ENCODE results near the gene SIRT2.
"Not testable (repeated sequence)": the region's sequence is repeated elsewhere in the genome, so short reads cannot be mapped to it uniquely, and the experiment has no call there.

Gene SIRT2

DNA sequence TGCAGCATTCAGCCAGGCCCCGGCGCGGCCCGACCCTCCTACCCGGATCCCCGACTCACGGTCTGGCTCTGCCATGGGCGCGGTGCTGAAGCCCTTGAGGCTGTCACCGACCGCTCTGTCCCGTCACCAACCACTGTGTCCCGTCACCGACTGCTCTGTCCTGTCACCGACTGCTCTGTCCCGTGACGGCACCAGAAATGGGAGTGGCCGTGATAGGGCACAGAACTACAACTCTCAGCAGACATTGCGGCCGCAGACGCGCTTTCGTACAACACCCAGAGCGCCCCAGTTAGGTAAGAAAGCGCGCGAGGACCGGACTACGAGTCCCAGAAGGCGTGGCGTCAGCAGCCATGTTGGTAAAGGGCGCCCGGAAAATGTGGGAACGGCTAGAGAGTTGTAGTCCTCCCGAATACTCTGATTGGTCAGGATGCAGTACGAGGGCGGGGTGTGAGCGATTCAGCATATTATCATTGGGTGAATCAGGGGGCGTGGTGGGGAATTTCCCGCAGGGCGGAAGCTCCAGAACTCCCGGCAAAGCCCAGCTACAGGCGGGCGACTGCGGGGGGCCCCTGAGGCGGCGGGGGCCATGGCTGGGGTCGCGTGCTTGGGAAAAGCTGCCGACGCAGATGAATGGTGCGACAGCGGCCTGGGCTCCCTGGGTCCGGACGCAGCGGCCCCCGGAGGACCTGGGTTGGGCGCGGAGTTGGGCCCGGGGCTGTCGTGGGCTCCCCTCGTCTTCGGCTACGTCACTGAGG, at the start of gene SIRT2, which contains the start of gene NFKBIB:
SIRT2 (minus strand) TSS at position 172 of the 755 bp plus-strand sequence; CDS start at position 75, 97 bp downstream.
NFKBIB (plus strand) TSS at position 523 of the 755 bp plus-strand sequence; CDS start at position 587, 64 bp downstream.
- peak; percentile 100 for DNase-seq

DNA sequence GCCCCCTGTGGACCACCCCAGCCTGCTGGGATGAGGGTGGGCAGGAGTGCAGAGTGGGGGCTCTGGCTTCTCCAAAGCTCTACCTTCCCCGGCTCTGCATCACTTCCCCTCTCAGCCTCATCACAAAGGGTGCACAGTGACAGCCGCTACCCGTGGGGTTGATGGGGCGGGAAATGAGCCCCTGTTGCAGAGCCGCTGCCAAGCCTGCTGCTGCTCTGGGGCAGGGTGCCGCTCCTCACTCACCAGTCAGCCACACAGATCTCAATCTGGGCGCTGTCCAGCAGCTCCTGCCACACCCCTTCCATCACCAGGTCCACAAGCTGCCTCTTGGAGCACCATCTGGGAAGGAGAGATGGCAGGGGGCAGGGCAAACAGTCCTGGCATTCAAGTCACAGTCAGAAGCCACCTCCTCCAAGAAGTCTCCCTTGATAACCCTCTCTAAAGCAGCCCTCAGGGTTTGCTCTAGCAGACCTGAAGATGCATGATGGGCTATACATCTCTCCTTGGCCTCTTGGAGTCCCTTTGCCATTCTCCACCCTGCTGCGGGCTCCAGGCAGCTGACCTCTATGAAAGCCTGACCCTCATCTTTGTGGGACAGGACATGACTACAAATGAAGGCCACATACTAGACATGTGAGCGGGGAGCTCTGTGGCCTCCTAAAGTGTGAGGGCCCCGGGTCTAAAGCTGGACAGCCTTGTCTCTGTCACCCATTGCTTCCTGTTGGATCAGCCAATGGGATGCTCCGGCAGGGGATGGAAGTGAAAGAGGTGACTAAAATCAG, 47.0 kb upstream of the SIRT2 start:
- no peak for DNase-seq

DNA sequence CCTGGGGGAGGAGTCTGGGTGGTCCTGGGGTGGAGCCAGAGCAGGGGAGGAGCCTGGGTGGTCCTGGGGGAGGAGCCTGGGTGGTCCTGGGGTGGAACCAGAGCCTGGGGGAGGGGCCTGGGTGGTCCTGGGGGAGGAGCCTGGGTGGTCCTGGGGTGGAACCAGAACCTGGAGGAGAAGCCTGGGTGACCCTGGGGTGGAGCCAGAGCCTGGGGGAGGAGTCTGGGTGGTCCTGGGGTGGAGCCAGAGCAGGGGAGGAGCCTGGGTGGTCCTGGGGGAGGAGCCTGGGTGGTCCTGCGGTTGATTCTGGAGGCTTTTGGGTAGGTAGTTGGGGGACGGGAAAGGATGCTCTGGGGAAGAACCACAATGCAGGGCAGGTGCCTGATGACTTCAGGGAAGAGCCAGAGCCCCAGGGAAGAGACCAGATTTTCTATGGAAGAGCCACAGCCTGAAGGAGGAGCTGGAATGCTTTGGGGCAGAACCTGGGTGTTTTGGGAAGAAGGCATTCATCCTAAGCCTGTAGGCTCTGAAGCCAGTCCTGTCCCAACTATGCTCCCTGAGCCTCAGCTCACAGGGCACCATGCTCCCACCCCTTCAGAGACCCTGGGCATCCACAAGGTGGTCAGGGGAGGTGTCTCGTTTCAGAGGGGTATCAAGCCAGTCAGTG, 46.3 kb upstream of the SIRT2 start:
- DNase-seq = no peak

DNA sequence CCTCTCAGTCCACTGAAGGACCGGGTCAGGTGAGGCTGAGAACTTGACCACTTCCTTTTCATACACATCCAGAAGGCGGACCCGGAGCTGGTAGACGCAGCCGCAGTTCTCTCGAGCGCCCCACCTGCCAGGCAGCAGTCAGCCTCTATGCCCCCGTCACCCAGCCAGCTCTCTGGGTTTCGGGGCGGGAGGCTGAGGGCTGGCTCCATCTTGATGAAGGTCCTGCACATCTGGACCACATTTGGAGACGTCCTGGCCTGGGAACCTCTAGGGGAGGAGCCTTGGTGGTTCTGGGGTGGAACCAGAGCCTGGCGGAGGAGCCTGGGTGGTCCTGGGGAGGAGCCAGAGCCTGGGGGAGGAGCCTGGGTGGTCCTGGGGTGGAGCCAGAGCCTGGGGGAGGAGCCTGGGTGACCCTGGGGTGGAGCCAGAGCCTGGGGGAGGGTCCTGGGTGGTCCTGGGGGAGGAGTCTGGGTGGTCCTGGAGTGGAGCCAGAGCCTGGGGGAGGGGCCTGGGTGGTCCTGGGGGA, 45.6 kb upstream of the SIRT2 start:
- peak; percentile 5 for DNase-seq

DNA sequence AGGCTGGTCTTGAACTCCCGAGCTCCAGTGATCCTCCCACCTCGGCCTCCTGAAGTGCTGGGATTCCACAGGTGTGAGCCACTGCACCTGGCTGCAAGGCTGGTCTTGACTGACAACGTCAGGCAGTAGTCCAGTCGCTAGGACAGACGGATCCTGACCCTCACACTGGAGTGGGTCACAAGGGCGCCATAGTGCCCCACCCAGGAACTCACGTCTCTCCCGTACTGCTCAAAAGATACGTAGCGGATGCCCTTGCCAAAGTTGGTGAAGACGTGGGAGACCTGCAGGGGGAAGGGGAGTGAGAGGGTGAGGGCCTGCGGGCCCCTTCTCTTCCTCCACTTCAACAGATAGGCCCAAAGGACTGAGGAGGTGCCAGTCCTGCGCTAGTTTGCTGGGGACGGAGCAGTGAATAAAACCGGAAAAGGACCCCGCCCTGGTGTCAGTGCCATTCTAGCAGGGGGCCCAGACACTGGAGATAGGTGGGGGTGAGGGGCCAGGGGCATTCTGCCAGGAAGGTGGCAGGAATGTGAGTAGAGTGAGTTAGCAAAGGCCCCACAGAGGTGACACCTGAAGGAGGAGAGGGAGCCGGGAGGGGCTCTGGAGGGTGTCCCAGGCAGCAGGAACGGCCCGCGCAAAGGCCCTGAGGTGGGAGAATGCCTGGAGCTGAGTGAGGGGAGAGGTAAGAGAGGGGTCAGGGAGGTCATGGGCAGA, 43.2 kb upstream of the SIRT2 start:
- DNase-seq = no peak

DNA sequence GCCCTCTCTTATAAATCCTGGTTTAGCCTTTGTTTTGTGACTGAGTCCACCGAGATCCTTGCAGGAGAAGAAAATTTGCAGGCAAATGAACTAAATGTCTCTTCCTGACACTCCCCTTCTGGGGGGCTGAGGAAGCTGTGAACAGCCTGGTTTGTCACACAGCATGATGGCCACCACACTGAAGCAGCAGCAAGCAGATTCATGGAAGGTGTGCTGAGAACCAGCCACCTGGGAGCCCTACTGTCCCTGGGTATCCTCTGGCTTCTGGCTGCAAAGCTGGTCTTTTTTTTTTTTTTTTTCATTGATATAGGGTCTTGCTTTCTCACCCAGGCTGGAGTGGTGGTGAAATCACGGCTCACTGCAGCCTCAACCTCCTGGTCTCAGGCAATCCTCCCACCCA, 42.6 kb upstream of the SIRT2 start:
- no peak for DNase-seq

DNA sequence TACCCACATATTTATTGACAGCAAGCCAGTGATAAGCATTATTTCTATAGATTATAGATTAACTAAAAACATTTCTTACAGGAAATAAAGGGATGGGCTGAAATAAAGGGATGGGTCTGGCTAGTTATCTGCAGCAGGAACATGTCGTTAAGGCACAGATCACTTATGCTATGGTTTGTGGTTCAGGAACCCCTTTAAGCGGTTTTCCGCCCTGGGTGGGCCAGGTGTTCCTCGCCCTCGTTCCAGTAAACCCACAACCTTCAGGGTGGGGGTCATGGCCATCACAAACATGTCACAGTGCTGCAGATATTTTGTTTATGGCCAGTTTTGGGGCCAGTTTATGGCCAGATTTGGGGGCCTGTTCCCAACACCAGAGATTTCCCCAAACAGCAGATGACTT, 42.0 kb upstream of the SIRT2 start:
- not testable (repeated sequence) for DNase-seq

DNA sequence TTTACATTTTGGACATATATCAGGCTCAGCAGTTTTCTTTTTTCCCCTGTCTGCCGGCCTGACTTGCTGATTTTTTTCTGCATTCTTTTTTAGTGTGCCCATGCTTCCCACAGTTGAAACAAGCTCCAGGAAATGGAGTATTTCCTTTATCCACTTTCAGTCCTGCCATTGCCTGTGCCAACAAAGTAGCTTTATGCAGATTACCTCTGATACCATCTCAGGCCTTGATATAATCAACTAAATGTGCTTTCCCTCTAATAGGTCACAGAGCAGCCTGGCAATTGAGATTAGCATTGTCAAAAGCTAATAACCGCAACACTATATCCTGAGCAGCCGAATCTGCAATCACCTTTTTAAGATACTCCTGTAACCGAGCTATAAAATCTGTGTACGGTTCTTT, 40.5 kb upstream of the SIRT2 start:
- no peak for DNase-seq

DNA sequence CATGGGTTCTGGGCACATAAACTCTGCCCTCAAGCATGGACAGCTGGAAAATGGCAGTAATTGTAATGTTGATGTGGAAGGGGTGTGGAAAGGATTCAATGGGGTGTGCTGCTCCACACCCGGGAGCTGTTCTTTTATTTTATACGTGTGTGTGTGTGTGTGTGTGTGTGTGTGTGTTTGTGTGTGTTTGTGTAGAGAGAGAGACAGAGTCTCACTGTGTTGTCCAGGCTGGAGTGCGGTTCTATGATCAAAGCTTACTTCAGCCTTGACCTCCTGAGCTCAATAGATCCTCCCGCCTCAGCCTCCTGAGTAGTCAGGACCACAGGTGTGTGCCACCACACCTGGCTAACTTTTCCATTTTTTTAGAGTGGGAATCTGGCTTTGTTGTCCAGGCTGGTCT, 34.1 kb upstream of the SIRT2 start:
- no peak for DNase-seq

DNA sequence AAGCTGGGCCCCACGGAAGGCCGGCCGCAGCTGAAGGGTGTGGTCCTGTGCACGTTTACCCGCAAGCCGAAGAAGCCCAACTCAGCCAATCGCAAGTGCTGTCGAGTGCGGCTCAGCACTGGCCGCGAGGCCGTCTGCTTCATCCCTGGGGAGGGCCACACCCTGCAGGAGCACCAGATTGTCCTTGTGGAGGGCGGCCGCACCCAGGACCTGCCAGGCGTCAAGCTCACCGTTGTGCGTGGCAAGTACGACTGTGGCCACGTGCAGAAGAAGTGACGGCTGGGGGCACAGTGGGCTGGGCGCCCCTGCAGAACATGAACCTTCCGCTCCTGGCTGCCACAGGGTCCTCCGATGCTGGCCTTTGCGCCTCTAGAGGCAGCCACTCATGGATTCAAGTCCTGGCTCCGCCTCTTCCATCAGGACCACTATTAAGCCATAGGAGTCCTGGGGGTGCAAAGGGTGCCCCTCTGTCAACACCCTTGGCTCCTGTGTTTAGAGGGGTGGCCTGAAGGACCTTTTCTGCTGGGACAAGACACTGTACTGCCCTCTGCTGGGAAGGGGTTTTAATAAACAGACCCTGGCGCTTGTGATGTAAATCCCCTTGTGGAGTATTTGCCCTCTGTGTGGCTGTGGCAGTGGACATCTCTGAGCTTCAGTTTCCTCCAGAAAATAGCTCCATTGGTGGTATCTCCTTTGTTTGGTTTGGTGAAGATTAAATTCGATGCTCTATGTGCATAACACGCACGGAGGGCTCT, 33.2 kb upstream of the SIRT2 start:
- no peak for DNase-seq

DNA sequence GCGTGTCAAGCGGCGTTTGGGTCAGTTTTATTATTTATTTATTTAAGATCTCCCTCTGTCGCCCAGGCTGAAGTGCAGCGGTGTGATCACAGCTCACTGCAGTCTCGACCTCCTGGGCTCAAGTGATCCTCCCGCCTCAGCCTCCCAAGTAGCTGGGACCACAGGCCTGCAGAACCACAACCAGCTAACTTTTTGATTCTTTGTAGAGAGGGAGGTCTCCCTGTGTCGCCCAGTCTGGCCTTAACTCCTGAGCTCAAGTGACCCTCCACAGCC, 32.0 kb upstream of the SIRT2 start:
- DNase-seq = no peak

DNA sequence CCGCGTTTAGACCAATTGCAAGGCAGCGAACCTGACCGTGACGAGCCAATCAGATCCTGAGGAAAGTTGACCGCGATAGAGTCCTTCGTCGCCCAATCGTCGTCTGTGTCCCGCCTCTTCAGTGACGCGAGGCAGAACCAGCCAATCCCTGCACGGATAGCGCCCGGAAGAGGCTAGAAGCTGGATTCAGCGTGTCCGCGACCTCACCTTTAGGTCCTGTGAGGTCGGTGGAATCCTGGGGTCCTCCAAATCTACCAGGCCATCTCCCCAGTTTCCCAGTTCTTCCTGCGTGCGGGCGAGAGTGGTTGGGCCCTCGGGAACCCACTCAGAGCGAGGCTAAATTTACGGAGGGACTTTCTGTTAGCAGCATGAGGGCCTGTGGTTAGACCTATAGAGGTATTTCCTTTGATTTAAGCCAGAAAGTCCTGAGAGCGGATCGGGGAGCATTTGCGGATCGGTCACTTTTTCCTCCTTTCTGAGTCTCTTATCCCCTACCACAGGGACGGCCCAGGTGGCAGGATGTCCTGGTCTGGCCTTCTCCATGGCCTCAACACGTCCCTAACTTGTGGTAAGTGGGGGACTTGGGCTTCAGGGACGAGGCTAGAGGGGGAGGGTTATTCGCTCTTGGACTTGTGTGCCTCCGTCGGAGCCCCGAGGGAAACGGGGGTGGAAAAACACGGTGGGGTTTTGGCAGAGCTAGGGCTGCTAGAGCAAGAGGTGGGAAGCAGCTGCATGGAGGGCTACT, 31.5 kb upstream of the SIRT2 start, which contains the start of gene MRPS12:
MRPS12 (plus strand) TSS at position 169 of the 745 bp plus-strand sequence; CDS start at position 520, 351 bp downstream.
- peak; percentile 96 for DNase-seq

DNA sequence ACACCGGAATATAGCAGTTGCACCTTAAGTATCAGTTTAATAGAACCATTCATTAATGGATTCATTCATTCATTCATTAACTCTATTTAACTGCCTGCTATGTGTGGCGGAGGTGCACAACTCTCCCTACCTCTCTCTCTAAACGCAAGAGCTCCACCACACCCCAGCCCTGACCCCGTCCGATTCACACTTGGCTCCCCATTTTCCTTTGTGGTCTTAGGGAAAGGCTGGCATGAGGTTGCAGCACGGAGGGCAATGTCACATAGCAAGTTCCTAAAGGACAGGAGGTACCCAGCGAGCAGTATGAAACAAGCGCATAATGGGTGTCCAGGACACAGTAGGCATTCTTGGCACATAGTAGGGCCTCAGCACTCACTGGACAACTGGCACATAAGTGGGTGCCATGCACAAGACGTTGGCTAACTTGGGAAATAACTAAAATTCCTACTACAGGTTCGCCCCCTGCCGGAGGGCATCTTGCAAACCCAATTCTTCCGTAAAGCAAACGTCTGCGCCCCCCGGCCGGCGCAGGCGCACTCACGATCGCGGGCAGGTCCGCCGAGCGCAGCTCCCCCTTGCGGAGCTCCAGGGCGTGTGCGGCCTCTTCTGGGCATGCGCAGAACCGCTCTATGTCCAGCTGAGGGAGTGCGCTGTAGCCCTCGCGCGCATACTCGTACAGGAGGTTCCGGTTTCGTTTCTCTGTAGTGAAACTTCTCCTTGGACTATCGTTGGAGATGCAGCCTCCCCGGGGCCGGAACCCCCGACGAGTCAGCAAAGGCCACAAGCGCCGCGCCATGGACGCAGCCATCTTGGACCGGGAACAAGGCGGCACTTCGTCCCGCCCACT, 30.7 kb upstream of the SIRT2 start, which contains the start of gene SARS2:
SARS2 (minus strand) TSS at position 835 of the 847 bp plus-strand sequence; CDS start at position 808, 27 bp downstream.
- peak; percentile 90 for DNase-seq

DNA sequence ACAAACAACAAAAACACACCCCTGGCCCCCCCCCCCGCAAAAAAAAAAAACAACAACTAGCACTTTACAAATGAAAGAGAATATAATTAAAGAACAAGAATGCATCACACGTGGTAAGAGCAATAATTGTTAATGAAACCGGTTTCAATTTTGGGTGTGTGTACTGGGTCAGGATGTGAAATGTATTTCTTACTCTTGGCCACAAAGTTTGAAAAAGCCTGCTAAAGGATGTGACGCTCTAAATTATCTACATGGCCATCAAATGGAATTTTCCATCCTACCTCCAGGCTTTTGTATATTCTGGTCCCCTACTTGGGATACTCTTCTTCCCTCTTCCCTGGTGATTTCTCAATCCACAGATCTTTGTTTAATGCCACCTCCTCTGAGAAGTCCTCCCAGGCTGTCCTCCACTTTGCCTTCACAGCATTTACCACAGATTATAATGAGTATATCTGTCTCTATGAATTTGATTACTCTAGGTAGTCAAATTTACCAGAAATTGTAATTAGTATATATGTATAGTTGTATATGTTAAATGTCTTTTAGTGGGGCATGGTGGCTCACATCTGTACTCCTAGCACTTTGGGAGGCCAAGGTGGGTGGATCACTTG, 29.1 kb upstream of the SIRT2 start:
- DNase-seq = no peak

DNA sequence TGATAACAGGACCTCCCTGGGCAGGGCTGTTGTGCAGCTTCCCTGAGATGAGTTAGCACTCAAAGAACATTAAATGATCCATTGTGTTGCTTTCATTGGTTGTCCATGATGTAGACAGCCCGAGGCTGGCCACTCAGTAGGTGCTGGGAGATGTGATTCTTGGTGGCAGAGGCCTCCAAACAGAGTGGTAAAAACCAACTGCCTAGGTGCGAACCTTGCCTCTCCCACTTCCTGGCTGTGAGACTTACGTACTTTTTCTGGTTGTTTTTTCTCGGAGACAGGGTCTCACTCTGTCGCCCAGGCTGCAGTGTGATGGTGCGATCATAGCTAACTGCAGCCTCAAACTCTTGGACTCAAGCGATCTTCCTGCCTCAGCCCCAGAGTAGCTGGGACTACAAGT, 25.0 kb upstream of the SIRT2 start:
- DNase-seq = no peak

DNA sequence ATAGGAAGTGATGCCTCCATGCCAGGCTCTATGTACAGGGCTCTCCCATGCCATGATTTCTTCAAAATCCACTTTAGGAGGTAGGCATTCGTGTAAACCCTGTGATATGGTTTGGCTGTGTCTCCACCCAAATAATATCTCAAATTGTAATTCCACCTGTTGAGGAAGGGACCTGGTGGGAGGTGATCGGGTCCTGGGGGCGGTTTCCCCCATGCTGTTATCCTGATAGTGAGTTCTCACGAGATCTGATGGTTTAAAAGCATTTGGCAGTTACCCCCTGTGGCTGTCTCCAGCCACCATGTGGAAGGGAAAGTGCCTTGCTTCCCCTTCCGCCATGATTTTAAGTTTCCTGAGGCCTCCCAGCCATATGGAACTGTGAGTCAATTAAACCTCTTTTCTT, 23.1 kb upstream of the SIRT2 start:
- DNase-seq = no peak

DNA sequence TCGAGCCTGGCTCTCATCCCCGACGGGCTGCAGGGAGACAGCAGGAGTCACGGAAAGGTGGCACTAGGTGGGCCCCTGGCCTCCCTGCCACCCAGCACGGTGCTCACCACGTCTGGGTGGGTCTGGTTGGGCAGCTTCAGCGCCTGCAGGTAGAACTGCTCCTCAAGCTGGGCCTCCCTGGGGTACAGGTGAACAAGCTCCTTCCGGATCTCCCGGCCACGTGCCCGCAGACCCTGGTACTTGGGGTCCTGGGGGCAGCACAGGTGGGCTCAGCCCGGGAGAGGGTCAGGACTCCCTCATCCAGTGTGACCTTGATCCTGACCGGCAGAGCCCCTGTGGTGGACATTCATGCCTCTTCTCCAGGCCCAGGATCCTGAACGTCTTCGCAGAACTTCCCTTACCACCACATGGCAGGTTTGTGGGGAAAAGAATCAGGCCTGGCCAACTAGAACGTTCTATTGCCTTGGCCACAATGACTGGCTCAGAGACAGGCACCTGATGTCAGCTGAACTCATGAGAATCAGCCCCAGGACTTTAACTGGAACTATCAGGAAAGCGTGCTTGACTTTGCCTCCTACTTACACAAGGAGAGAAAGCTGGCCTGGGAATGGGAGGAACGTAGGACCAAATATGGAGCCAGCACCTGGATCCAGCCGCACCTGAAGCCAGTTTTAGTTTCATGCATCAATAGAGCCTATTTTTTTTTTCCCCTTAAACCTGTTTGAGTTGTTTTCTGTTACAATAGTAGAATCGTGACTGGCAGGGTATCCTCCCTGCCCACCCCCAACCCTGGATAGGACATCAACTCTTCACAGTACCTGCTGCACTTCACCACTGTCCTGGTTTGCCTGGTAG, 22.2 kb upstream of the SIRT2 start:
- no peak for DNase-seq

DNA sequence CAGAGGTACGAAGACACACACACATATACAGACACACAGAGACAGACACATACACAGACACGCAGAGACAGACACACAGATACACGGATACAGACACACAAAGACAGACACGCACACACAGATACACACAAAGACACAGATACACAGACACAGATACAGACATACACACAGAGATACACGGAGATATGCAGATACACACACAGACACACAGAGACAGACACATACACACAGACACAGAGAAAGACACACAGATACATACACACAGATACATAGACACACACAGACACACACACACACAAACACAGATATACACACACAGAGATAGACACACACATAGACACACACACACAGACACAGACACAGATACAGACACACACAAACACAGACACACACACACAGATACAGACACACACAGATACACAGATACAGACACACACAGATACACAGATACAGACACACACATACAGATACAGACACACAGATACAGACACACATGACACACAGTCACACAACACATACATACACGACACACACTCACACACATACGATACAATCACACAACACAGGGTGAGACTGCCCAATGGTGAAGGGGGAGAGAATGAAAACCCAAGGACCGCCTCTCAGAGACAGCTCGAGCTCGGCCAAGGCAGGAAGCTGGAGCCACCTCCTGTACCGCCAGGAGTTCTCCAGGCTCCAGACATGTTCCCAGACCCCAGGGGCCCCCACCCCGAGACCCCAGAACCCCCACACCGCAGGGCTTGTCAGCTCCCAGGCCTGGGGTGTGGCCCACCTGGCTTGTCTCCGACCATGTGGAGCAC, 21.4 kb upstream of the SIRT2 start:
- no peak for DNase-seq

Measured in DMS79 (cell line).